NCI-H1417 (cell line): ENCODE results near the gene SYCP2L.
"Not testable (repeated sequence)": the region's sequence is repeated elsewhere in the genome, so short reads cannot be mapped to it uniquely, and the experiment has no call there.

Experiments used
- DNase-seq, 3 experiments: peaks; one replicate each; lab custom pipeline; 2025; lab: John Stamatoyannopoulos, UW

The SYCP2L gene

DNA sequence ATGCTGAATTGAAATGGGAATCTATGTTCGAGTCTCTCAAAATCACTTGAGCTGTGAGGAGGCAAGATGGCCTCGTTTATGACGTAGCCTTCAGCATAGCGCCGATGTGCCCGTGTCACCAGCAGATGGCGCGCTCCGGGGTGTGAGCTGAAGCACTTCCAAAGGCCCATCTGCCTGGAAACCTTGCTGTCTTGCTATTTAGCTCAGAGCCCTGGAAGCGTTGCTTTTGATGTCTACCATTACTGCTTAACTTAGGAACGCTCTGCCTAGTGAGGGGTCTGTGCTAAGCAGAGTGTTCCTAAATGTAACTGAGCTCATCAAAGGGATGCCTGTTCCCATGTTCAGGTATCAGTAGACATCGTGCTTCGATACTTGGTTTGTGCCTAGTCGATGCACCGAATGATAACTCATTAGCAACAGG is 67.7 kb downstream of the SYCP2L start:
- peak; percentile 31 to 69 (median 67) for DNase-seq

DNA sequence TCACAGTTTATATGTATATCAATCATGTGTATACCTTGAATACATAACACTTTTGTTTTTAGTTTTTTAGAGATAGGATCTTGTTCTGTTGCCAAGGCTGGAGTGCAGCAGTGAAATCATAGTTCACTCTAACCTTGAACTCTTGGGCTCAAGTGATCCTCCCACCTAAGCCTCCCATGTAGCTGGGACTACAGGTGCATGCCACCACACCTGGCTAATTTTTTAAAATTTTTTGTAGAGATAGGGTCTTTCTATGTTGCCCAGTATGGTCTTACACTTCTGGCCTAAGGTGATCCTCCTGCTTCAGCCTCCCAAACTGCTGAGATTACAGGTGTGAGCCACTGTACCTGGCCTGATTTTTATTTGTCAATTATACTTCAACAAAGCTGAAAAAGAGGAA is 69.9 kb downstream of the SYCP2L start:
- no peak for DNase-seq

DNA sequence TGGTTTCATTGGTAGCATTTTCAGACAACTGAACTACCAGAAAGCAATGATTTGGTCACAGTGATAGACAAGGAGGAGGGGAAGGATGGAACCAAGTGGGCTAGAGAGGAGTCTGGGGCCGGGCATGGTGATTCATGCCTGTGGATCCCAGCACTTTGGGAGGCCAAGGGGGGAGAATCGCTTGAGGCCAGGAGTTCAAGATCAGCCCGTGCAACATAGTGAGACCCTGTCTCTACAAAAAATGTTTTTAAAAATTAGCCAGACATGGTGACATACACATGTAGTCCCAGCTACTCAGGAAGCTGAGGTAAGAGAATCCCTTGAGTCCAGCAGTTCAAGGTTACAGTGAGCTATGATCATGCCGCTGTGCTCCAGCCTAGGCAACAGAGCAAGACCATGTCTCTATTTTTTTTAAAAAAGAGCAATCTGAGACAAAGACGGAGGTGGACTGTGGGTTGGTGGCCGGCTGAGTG is 70.6 kb downstream of the SYCP2L start:
- DNase-seq, result no peak

DNA sequence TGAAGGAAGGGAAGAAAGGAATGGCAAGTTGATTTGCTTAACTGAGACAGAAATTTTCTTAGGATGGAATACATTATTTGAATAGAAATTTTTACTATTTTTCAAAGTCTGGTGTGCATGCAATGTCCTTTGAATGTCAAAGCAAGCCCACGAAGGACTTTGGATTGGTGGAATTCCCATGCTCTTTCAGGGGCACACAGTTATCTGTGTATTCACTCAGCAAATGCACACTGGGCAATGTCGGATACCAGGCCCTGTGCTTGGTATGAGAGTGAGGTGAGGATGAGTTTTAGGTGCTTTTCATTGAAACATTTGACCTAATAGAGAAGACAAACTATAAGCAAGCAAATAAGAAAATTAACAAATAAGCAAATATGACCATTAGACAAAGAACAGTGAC is 73.3 kb downstream of the SYCP2L start:
- no peak for DNase-seq

DNA sequence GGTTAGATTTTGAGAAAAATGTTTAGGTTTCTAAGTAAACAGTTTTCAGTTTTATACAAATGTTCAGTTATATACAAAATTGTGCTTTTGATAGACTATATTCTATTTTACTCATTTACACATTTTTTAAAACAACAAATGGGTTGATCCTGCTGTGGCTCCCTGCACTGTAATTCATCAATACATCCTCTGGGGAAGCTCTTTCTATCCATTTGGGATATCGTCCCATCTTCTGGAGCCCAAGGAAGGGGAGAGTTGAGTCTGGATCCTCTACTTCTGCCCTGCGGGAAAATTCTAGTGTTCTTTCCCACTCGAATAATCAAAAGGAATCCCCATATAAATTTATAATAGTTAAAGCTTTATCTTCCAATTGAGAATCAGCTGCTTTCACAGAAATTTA is 75.0 kb downstream of the SYCP2L start:
- no peak for DNase-seq

DNA sequence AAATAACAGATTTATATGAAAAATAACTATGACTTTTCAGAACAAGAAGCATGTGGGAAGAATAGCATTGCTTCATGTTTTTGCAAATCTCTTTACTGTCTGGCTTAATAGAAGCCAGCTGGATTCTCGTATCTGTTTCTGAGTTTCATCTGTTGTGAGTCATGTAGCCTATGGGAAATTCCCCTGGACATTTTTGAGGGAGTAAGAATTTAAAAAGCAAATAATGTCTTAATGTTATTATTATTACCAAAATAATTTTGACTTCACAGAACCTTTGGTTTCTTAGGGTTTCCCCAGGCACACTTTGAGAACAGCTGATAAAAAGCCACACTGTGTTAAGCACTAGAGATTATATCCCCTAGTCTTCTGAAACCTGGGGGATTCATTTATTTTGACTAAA is 75.8 kb downstream of the SYCP2L start:
- DNase-seq, result no peak

DNA sequence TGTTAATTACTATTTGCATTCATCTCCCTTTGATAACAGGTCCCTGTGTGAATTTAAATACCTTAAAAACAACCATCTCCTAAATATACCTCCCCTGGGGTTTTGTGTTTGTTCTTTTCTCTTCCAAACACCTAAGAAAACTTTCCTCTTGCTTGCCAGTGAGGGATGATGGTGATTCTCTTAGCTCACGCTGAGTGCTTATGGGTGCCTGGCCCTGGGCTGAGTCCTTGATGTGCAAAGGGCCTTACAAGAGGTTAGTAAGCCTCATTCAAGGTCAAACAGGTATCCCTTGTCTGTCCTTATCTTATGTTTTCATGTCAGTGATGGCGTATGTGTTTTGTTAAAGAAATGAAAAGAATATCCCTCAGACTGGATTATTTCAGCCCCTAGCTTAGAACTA is 76.3 kb downstream of the SYCP2L start:
- DNase-seq, result peak in 1 of 3 experiments; percentile 16

DNA sequence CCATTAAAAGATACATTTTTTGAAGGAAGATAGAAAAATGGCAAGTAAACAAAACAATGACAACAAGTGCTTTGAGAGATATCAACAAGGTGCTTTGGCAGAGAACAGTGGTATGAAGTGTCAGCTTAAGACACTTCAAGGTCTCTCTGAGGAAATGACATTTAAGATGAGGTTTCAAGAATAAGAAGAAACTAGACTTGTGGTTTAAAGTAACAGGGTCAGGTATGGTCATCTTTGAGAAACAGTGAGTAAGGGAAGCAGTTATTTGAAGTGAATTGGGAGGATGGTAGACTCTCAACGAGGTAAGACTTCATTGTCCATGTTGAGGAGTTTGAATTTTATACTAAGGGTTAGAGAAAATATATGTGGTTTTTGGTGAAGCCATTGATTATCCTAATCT is 77.8 kb downstream of the SYCP2L start:
- DNase-seq, result no peak

DNA sequence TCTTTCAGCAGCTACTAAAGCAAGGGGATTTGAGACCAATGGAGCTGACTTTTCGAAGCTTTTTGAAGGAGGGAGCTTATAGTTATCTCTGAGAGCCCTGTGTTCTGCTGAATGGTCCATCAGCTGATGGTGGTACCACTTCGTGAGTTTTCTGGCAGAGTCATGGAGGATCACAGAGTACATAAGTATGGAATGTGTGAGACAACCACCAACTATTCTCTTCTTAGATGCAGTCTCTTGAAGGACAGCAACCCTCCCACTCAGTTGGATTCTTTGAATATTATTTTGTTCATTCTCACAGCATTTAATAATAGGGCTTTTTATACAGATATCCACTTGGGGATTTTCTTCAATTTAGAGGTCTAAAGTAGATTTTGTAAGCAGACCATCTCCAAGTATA is 81.9 kb downstream of the SYCP2L start:
- no peak for DNase-seq

DNA sequence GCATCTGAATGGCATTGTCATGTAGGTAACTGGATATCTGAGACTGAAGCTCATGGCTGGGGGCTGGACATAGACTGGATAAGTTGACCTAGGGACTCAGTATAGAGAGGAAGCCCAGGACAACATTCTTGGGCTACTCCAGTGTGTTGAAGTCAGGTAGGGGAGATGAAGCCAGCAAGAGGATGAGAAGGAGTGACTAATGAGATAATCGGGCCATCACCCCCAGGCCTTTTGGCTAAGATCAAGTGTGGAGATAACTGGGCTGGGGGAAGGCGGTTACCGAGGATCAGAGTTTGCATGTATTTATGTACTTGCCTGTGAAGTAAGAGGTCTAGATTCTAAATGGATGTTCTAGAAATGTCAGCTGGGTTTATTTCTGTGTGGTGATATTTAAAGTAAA is 83.9 kb downstream of the SYCP2L start:
- no peak for DNase-seq

DNA sequence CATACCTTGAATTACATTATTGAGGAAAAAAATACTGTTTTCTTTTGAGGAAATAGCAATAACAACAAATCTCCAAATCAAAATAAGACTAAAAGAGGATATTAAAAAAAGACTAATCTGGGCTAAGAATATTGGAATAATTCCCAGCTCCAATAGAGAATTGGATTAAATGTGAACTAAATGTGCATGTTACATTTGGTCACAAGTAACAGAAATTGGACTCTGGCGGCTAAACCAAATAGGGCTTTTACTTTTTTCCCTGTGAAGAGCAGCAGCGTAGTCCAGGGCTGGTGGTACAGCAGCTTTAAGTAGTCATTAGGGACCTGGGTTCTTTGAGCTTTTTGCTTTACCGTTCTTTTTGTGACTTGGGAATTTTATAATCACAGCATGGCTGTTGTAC is 85.3 kb downstream of the SYCP2L start:
- no peak for DNase-seq

DNA sequence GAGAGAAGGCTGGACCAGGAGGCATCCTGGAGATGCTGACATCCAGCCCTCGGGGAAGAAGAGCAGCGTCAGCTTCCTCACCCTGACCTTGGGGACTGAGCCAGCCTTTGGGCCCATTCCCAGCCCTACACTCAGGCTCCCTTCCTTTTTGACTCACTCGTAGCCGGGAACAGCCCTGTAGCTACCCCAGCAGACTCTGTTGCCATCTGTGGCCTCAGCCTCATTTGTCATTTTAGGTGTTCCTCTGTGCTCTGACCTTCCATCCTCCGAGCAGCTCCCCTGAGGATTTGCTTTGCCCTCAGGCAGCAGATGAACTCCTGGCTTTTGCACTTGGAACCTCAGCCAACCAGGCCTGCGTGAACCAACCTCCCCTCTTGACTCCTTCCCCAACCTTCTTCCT is 89.7 kb downstream of the SYCP2L start:
- no peak for DNase-seq

DNA sequence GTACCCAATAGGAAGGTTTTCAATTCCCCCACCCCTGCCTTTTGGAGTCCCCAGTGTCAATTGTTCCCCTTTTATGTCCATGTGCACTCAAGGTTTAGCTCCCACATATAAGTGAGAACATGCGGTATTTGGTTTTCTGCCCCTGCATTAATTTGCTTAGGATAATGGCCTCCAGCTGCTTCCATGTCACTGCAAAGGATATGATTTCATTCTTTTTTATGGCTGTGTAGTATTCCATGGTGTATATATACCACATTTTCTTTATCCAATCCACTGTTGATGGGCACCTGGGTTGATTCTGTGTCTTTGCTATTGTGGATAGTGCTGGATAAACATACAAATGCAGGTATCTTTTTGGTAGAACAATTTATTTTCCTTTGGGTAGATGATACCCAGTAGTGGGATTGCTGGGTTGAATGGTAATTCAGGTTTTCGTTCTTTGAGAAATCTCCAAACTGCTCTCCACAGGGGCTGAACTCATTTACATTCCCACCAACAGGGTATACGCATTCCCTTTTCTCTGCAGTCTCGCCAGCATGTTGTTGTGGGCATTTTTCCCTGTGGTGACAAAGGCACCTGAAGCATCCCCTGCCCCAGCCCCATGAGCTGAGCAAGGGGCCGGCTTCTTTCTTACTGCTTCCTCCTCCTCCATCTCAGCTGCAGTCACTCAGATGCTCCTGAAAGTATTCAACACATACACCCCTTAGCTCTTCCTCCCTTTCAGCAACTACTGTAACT is 90.5 kb downstream of the SYCP2L start:
- DNase-seq, result no peak

DNA sequence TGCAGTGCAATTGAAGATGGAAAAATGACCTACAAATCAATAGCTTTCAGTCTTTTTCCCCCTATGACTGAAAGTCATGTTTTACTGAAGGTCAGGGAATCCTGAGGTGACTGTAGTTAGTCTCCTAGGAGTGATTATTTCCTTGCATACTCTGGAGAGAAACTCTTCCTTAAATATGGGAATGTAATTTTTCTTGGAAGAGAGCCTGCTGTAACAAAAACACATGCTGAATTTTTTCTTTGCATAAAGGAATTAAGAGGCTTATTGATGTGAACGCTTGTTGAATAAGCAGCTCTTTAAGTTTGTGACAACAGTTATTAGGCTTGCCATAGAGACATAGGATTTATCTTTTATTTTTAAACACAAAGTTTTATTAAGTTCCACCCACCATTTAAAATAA is 92.8 kb downstream of the SYCP2L start:
- DNase-seq, result no peak

DNA sequence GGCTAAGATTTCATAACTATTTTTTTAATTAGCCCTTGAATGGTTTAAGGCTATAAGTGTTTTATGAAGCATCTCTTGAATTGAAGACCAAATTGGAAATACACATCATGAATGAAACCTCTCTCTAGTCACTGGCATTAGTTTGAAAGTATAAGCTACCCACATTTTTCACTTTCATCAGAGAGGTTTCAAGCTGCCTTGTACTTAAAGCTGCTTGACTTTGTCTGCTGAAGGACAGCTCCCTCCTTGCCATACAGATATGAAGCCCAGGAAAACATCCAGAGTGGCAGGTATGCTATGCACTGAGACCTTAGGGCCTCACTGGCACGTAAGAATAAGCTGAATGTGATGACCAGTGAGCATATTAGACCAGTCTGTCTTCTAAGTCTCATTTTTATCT is 94.6 kb downstream of the SYCP2L start:
- no peak for DNase-seq

DNA sequence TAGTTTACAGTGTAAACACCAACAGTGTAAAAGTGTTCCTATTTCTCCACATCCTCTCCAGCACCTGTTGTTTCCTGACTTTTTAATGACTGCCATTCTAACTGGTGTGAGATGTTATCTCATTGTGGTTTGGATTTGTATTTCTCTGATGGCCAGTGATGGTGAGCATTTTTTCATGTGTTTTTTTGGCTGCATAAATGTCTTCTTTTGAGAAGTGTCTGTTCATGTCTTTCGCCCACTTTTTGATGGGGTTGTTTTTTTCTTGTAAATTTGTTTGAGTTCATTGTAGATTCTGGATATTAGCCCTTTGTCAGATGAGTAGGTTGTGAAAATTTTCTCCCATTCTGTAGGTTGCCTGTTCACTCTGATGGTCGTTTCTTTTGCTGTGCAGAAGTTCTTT is 98.1 kb downstream of the SYCP2L start:
- DNase-seq, result not testable (repeated sequence)

DNA sequence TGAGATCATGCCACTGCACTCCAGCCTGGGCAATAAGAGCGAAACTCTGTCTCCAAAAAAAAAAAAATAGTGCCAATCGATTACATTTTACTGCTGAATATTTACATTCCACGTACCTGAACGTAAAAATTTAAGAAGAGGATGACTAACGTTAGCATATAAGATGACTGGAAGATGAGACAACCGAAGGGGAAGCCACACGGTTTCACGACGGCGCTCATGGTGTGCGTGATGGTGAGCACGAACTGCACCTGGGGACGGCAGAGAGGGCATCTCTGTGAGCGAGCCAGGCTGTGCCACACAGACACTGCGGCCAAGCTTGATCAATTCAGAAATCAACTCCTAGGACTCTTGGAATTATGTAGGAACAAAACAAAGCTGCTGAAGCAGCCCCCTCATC is 102.7 kb downstream of the SYCP2L start:
- no peak for DNase-seq

DNA sequence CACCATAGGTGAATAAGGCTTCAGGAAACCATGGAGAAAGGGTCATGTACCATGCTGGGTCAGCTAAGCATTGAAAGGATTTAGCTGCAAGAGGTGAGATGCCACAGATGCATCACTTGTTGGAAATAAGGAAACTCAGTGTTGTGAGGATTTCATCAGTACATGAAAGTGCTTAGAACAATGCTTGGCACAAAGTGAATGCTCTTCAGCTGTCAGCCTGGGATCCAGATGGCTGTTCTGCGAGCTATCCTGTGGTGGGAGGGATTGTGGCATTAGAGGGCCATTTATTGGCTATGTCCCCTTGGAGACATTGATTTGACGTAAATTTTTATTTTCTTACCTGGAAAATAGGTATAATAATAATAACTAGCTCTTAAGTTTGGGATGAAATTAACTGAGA is 104.3 kb downstream of the SYCP2L start:
- no peak for DNase-seq

DNA sequence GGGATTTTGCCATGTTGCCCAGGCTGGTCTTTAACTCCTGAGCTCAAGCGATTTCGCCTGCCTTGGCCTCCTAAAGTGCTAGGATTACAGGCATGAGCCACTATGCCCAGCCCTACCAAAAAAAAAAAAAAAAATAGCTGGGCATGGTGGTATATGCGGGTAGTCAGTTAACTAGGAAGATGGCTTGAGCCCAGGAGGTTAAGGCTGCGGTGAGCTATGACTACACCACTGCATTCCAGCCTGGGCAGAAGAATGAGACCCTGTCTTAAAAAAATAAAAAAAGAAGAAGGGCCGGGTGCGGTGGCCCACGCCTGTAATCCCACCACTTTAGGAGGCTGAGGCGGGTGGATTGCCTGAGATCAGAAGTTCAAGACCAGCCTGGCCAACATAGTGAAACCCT is 107.0 kb downstream of the SYCP2L start:
- no peak for DNase-seq

DNA sequence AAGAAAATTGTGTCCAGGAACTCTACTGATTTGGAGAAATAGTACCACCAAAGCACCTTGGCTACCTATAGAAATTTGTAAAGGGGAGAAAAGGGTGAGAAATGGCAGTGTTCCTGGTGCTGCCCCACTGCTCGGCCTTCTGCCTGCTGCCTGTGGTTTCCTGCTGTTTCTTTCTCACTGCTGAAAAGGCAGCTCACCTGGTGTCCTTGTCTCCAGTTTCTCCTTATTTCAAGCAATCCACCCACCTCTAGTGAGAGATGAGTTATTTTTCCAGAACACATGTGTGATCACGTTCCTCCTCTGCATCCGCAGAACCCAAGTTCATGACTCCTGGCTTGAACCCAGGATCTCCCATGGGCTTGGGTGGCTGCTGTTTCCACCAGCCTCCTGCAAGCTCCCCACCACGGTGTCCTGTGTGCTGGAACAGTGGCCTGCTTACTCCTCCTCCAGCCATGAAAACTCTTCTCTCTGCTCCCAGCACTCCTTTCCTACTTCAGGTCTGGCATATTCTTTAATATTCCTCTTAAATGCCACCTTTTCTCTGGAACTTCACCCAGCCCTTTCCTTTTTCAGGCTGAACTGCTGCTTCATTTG is 108.4 kb downstream of the SYCP2L start:
- DNase-seq, result no peak

DNA sequence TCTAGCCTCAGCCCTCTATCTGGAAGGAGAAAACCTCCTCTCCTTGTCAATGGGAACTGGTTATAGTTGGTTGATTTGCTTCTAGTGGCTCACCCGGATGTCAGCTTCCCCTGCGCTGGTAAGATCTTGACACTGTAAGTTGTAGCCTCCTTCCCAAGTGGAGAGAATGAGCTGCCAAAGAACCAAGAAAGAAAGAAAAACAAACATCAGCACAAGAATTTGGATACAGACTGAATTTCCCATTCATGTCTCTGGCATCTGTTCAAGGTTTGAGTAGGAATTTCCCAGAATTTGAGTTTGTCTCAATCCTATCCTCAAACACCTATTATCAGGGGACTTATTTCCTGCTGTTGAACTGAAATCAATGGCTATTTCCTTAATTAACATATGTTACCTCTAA is 113.1 kb downstream of the SYCP2L start:
- no peak for DNase-seq

DNA sequence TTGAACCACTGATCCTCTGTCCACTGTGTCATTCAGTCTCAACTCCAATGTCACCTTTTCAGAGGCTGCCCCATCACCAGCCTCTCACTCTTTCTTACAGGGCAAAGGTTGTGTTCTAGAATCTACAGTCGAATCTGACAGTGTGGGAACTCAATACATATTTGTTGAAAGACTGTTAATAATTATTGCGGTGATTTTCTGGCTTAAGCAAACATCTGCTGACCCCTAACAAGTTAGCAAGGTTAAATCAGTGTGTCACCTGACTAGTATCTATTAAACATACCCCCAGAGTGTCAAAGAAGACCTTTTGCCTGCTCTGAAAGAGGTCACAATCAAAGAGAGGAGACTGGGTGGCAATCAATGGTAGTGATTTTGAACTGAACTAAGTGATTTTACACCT is 115.3 kb downstream of the SYCP2L start:
- DNase-seq, result no peak

DNA sequence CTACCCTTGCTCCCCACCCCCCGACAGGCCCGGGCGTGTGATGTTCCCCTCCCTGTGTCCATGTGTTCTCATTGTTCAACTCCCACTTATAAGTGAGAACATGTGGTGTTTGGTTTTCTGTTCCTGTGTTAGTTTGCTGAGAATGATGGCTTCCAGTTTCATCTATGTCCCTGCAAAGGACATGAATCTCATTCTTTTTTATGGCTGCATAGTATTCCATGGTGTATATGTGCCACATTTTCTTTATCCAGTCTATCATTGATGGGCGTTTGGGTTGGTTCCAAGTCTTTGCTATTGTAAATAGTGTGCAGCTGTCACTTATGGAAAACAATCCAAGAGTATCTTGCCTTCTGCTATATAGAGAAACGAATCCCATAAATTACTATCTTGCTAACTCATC is 116.4 kb downstream of the SYCP2L start:
- not testable (repeated sequence) for DNase-seq

DNA sequence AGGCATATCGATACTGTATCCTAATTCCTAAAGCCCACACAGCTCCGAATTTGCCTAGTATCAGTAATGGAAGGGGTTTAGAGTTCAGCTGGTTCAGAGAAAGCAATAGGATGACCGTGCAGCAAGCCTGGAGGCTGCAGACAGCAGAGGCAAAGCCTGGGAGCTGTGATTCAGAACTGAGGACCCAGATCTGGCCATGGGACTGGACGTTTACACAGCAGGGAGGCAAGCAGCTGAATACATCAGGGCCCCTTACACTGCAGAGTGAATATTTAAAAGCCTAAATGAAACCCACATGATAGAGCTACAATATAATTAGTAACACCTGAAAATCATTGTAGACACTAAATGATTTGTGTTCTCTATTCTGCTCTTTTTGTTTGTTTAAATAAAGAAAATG is 119.2 kb downstream of the SYCP2L start:
- DNase-seq, result peak in 2 of 3 experiments; percentile 17 to 67
